Upper lobe of left lung (tissue), 4 donors: ENCODE results near the gene ALDH1A1.

Experiments
- POLR2AphosphoS5 ChIP-seq, 2 donors: sonication (generic); formaldehyde crosslinking; IDR thresholded peaks; one replicate each; pipeline ENCODE4 v1.5.1; 2017; ENCODE audit warnings: antibody characterized with exemption in 2 of 2
- TF ChIP-seq, protein P1 (sequence below), 6 experiments: fragments of 450-650 bp in 4 of 6; fragments of 200-600 bp in 2 of 6; sonication (generic) in 2 of 6; IDR thresholded peaks; one replicate each; pipeline ENCODE4 v1.5.1; 2016 to 2019; ENCODE audit warnings: antibody characterized with exemption in 6 of 6

DNA sequence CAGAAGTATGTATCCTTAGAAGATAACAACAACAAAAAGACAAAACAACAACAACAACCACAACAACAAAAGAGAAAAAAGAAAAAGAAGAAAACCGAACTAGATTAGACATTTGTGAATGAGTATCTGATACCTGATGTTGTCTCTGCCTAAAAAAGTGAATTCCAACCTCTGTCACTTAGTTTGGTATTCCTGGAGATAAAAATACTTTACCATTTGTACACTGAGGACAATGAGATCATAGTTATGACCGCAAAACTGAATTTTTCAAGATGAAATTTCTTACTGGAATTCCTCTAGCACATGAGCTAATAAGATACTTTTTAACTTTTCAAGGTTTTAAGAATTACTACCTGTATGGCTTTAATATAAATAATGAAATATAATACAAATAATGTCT is 54.5 kb downstream of the ALDH1A1 start:
- TF ChIP-seq, protein P1, sequence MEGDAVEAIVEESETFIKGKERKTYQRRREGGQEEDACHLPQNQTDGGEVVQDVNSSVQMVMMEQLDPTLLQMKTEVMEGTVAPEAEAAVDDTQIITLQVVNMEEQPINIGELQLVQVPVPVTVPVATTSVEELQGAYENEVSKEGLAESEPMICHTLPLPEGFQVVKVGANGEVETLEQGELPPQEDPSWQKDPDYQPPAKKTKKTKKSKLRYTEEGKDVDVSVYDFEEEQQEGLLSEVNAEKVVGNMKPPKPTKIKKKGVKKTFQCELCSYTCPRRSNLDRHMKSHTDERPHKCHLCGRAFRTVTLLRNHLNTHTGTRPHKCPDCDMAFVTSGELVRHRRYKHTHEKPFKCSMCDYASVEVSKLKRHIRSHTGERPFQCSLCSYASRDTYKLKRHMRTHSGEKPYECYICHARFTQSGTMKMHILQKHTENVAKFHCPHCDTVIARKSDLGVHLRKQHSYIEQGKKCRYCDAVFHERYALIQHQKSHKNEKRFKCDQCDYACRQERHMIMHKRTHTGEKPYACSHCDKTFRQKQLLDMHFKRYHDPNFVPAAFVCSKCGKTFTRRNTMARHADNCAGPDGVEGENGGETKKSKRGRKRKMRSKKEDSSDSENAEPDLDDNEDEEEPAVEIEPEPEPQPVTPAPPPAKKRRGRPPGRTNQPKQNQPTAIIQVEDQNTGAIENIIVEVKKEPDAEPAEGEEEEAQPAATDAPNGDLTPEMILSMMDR (IDR thresholded peaks at IDR 0.05), result no peak
- no peak for TF ChIP-seq POLR2AphosphoS5 (IDR thresholded peaks at IDR 0.05)
